SH-SY5Y (cell line): Measurements from ENCODE around the gene RPL3.

Experiments
- GATA2 ChIP-seq: IDR thresholded peaks from 2 replicates; pipeline ENCODE4 v1.6.1; 2011; ENCODE audit warnings: mild to moderate bottlenecking, low read depth, low read length
- GATA3 ChIP-seq: IDR thresholded peaks from 2 replicates; pipeline ENCODE4 v1.6.1; 2011; ENCODE audit warnings: low read depth, mild to moderate bottlenecking, low read length, moderate library complexity

GRCh38 chr22:39299829-39300178 is 19.6 kb downstream of the RPL3 start:
- TF ChIP-seq GATA2 (no peak), GATA3 (no peak)
